Activated T-helper 2 cell treated with anti-CD3 and anti-CD28 coated beads, Interferon-gamma antibody, Interleukin-2, Interleukin-4, amounts not matched to agents 10 μg/mL and 5 μg/mL and 100 μg/mL, durations not matched to agents 14 hours and 24 hours and 36 hours (primary cell): ENCODE data around the gene KRTAP5-5. TPM values are rescaled to one million over a fixed set of nuclear protein-coding genes. Genes with fewer than 3 reads are reported as not detected.
"Not testable (repeated sequence)": the region's sequence is repeated elsewhere in the genome, so short reads cannot be mapped to it uniquely, and the experiment has no call there.

Source experiments
- DNase-seq: peaks from one replicate; pipeline ENCODE4 v3.0.0; 2021; ENCODE audit warnings: low spot score
- H3K27ac Mint-ChIP-seq: one replicate; pipeline ENCODE4 v1.8.0; 2021; ENCODE audit warnings: mixed read lengths
- H3K27me3 Mint-ChIP-seq: one replicate; pipeline ENCODE4 v1.8.0; 2021; ENCODE audit warnings: low read depth, mixed read lengths
- H3K36me3 Mint-ChIP-seq: one replicate; pipeline ENCODE4 v1.8.0; 2021; ENCODE audit warnings: low read depth, mixed read lengths
- H3K4me1 Mint-ChIP-seq: one replicate; pipeline ENCODE4 v1.8.0; 2021; ENCODE audit warnings: low read depth, mixed read lengths
- H3K4me3 Mint-ChIP-seq: one replicate; pipeline ENCODE4 v1.8.0; 2021; ENCODE audit warnings: low read depth, mild to moderate bottlenecking, moderate library complexity, mixed read lengths
- H3K9me3 Mint-ChIP-seq: one replicate; pipeline ENCODE4 v1.8.0; 2021; ENCODE audit warnings: mixed read lengths
- intact Hi-C: fragments of 100-400 bp; cut with micrococcal nuclease; formaldehyde crosslinking; loops from one replicate; pipeline ENCODE4 v1.15.1; 2023
- total RNA-seq: library from RNA; stranded (reverse); gene quantifications from 2 replicates; pipeline ENCODE4 v1.2.3, GENCODE V29; 2022

Gene KRTAP5-5
- total RNA-seq, 1 donor from 2014 or later: not detected

GRCh38 chr11:1660111-1660867 lies 30.7 kb downstream of the KRTAP5-5 start:
- Mint-ChIP-seq H3K9me3 (no peaks in the 10 kb centered on the region), H3K36me3 (no peaks in the 10 kb centered on the region)
- no peak for DNase-seq

GRCh38 chr11:1661454-1662269 lies 32.1 kb downstream of the KRTAP5-5 start:
- H3K4me1 Mint-ChIP-seq, DNase-seq, intact Hi-C loops, H3K27ac Mint-ChIP-seq, H3K9me3 Mint-ChIP-seq, H3K36me3 Mint-ChIP-seq, H3K4me3 Mint-ChIP-seq: not testable (repeated sequence)
- peaks cover 18% of the 10 kb centered on the region for H3K27me3 Mint-ChIP-seq

More at GRCh38 chr11:1660111-1660867, 30.7 kb downstream of the KRTAP5-5 start:
- Mint-ChIP-seq H3K27me3 (peaks cover 18% of the 10 kb centered on the region), H3K4me1 (peaks cover 7% of the 10 kb centered on the region), H3K27ac (no peak overlapping the region), H3K4me3 (no peak overlapping the region)
- intact Hi-C loops: no loop called here

DNA sequence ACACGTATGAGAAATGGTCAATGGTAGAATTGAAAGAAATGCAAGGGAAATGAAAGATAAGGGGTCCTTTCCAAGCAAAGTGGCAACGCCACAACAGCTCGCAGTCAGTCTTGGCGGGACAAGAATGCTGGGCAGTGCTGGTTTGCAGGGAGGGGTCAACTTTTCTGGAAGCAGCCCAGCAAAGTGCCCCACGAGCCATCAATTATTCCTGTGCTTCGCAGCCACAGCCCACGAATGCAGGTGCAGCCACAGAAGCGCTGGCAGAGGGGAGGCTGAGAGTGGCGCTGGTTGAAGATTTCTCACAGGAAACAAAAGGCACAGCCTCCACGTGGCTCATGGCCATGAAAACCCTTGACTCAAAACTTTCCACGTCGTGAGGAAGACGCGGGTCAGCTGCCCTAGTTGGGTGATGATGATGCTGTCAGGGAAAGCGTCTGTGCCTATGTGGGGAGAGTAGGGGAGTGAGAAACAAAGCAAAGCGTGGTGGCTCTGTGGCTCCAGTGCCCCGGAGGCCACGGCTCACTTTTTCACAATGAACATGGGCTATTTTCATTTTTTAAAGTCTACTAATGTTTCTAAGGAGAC lies 33.2 kb downstream of the KRTAP5-5 start:
- H3K4me1 Mint-ChIP-seq, DNase-seq, H3K36me3 Mint-ChIP-seq, H3K9me3 Mint-ChIP-seq, H3K27ac Mint-ChIP-seq, H3K4me3 Mint-ChIP-seq, intact Hi-C loops: not testable (repeated sequence)
- peaks cover 19% of the 10 kb centered on the region for H3K27me3 Mint-ChIP-seq

DNA sequence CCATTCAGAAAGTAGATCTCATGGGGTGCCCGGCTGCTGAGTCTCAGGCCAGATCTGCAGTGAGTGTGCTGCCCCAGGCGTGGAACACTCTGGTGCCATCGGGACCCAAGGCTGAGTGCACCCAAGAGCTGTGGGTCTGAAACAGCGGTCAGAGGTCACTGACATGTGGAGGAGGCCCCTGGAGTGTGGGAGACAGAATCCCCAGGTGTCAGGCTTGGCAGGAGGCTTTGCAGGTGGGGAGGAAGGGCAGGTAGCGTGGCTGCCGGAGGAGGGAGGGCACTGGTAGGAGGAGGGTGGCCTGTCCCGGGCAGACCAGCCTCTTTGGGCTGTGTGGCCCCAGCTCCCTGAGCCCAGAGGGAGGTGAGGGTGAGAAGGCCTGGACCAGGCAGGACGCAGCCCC lies 35.7 kb downstream of the KRTAP5-5 start:
- Mint-ChIP-seq H3K4me3 (no peak overlapping the region), H3K27ac (no peak overlapping the region), H3K27me3 (peaks cover 23% of the 10 kb centered on the region), H3K36me3 (no peaks in the 10 kb centered on the region), H3K9me3 (peaks cover 1% of the 10 kb centered on the region), H3K4me1 (no peaks in the 10 kb centered on the region)
- no peak for DNase-seq
- intact Hi-C loops: no loop called here

- Mint-ChIP-seq H3K36me3 (no peaks in the 10 kb centered on the region), H3K4me3 (no peak overlapping the region), H3K4me1 (no peaks in the 10 kb centered on the region), H3K27me3 (peaks cover 23% of the 10 kb centered on the region), H3K27ac (no peak overlapping the region), H3K9me3 (peaks cover 7% of the 10 kb centered on the region)
- intact Hi-C loops: no loop called here
- DNase-seq: no peak
Measured at GRCh38 chr11:1667121-1667850, 37.7 kb downstream of the KRTAP5-5 start.

- intact Hi-C loops: no loop called here
- no peaks in the 10 kb centered on the region for H3K36me3 Mint-ChIP-seq
- H3K9me3 Mint-ChIP-seq: peaks cover 7% of the 10 kb centered on the region
- DNase-seq: no peak
- H3K4me1 Mint-ChIP-seq: no peaks in the 10 kb centered on the region
- no peak overlapping the region for H3K4me3 Mint-ChIP-seq
- no peak overlapping the region for H3K27ac Mint-ChIP-seq
- H3K27me3 Mint-ChIP-seq: peaks cover 21% of the 10 kb centered on the region
Measured at GRCh38 chr11:1667906-1668305, 38.3 kb downstream of the KRTAP5-5 start.

GRCh38 chr11:1668911-1669473 lies 39.4 kb downstream of the KRTAP5-5 start:
- H3K9me3 Mint-ChIP-seq: peaks cover 7% of the 10 kb centered on the region
- H3K4me1 Mint-ChIP-seq: no peaks in the 10 kb centered on the region
- H3K27me3 Mint-ChIP-seq: peaks cover 29% of the 10 kb centered on the region
- H3K4me3 Mint-ChIP-seq: no peak overlapping the region
- intact Hi-C loops: no loop called here
- no peak for DNase-seq
- no peak overlapping the region for H3K27ac Mint-ChIP-seq
- no peaks in the 10 kb centered on the region for H3K36me3 Mint-ChIP-seq

DNA sequence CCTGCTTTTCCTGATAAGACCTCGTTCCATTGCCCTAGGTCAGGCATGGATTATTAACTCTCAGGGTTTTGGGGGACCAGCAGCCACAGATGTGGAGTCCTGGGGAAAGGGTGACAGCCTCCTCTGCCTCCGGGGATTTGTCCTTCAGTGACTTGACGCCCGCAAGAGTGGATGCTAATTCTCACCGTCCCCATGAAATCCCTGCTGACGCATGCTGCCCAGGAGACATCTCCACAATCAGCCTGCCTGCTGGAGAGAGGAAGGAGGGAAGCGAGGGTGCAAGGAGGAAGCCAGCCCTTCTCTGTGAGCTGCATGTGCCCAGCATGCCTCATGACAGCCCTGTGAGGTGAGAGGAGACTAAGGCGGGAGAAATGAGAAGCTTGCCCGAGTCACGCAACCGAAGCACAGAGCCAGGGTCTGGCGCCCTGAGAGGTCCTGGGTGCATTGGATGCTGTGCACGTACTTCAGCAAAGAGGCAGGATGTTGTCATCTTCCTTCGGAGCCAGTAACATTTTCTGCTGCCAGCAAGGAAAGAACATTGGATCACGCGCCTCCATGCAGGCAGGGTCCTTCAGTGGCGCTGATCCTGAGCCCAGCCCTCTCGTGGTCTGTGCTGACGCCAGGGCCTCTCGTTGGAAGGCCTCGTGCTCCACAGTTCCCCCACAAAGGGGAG lies 40.1 kb downstream of the KRTAP5-5 start:
- DNase-seq: no peak
- Mint-ChIP-seq H3K4me3 (no peak overlapping the region), H3K9me3 (peaks cover 7% of the 10 kb centered on the region), H3K27me3 (peaks cover 34% of the 10 kb centered on the region), H3K36me3 (no peaks in the 10 kb centered on the region), H3K27ac (no peak overlapping the region), H3K4me1 (no peaks in the 10 kb centered on the region)
- intact Hi-C loops: no loop called here

DNA sequence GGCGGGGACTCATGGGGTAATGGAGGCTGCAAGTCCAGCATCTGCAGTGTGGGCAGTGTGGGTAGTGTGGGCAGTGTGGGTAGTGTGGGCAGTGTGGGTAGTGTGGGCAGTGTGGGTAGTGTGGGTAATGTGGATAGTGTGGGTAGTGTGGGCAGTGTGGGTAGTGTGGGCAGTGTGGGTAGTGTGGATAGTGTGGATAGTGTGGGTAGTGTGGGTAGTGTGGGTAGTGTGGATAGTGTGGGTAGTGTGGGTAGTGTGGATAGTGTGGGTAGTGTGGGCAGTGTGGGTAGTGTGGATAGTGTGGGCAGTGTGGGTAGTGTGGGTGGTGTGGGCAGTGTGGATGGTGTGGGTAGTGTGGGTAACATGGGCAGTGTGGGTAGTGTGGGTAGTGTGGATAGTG lies 40.9 kb downstream of the KRTAP5-5 start:
- H3K4me3 Mint-ChIP-seq, DNase-seq, H3K4me1 Mint-ChIP-seq, H3K36me3 Mint-ChIP-seq, H3K27ac Mint-ChIP-seq, H3K9me3 Mint-ChIP-seq, intact Hi-C loops: not testable (repeated sequence)
- peaks cover 41% of the 10 kb centered on the region for H3K27me3 Mint-ChIP-seq

GRCh38 chr11:1670905-1671371 lies 41.4 kb downstream of the KRTAP5-5 start:
- Mint-ChIP-seq H3K27me3 (peaks cover 45% of the 10 kb centered on the region), H3K4me3 (no peak overlapping the region)

GRCh38 chr11:1671658-1672057 lies 42.1 kb downstream of the KRTAP5-5 start:
- H3K4me1 Mint-ChIP-seq: no peaks in the 10 kb centered on the region
- H3K27me3 Mint-ChIP-seq: peaks cover 47% of the 10 kb centered on the region
- H3K9me3 Mint-ChIP-seq: peaks cover 7% of the 10 kb centered on the region
- H3K36me3 Mint-ChIP-seq: no peaks in the 10 kb centered on the region
- no peak overlapping the region for H3K27ac Mint-ChIP-seq
- DNase-seq: no peak
- intact Hi-C loops: no loop called here
- H3K4me3 Mint-ChIP-seq: no peak overlapping the region

More at GRCh38 chr11:1670905-1671371, 41.4 kb downstream of the KRTAP5-5 start:
- Mint-ChIP-seq H3K27ac (no peak overlapping the region), H3K4me1 (no peaks in the 10 kb centered on the region), H3K36me3 (no peaks in the 10 kb centered on the region), H3K9me3 (peaks cover 7% of the 10 kb centered on the region)
- intact Hi-C loops: no loop called here
- DNase-seq: no peak
